Body of pancreas (tissue), 4 donors: ENCODE data around the gene GORASP1.

Experiments used
- CTCF ChIP-seq, 7 experiments: fragments of 450-650 bp in 4 of 7; fragments of 200-600 bp in 3 of 7; sonication (generic) in 3 of 7; IDR thresholded peaks; one replicate each; pipeline ENCODE4 v1.5.1; 2016 to 2019; ENCODE audit warnings: antibody characterized with exemption in 7 of 7
- POLR2A ChIP-seq, 3 donors: fragments of 450-650 bp; IDR thresholded peaks; one replicate each; pipeline ENCODE4 v1.6.1; 2016; ENCODE audit warnings: antibody characterized with exemption in 3 of 3, mild to moderate bottlenecking in 2 of 3

DNA sequence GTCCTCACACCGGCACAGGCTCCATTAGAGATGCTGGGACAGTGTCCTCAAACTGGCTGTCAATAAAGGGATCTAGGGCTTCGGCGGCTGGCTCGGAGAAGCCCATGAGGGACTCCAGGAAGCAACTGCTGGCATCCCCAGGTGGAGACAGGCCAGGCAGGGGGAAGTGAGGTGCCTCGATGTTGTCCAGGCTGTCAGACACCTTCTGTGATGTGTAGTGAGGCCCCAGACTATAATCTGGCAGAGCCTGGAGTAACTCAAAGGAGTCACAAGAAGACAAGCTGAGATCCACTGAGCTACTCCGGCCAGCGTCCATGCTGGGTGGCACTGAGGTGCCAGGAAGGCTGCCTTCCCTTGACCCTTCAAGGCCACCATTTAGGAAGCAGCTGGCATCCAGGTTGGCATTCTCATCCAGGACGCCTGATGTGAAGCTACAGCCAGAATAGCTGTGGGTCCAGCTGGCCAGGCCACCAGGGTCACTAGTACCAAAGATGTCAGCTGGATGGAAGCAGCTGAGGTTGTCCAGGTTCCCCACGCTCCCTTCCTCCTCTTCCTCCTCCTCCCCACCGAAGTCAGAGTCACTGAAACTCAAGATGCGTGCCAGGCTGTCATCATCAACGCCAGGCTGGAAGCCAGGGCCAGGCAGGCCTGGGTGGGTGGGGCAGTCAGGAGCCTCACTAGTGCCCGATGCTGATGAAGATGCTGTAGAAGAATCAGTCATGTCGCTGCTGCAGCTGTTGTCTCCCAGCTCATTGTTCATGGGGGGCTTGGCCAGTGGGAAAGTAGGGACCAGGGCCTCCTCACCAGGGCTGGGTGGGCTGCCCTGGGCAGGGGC is 35.8 kb upstream of the GORASP1 start:
- TF ChIP-seq POLR2A (IDR thresholded peaks at IDR 0.05) (no peak), CTCF (IDR thresholded peaks at IDR 0.05) (no peak)
